Ectodermal cell (in vitro differentiated cells): ENCODE data around the gene ACCS.

Experiments used
- H3K27ac ChIP-seq: 2 replicates; pipeline ENCODE4 v1.7.0; 2013; ENCODE audit warnings: mild to moderate bottlenecking, low read depth, low read length; ENCODE audit not compliant: insufficient read depth, poor library complexity, severe bottlenecking
- H3K27me3 ChIP-seq: 2 replicates; pipeline ENCODE4 v1.7.0; 2013; ENCODE audit warnings: mild to moderate bottlenecking, low read length; ENCODE audit not compliant: insufficient read depth, control insufficient read depth, poor library complexity, severe bottlenecking
- H3K36me3 ChIP-seq: one replicate; pipeline ENCODE4 v1.7.0; 2013; ENCODE audit warnings: low read length; ENCODE audit not compliant: control insufficient read depth, insufficient read depth
- H3K4me1 ChIP-seq: one replicate; pipeline ENCODE4 v1.7.0; 2013; ENCODE audit warnings: low read length; ENCODE audit not compliant: control insufficient read depth, insufficient read depth
- H3K4me3 ChIP-seq: 2 replicates; pipeline ENCODE4 v1.7.0; 2013; ENCODE audit warnings: low read depth, low read length, control low read depth; ENCODE audit not compliant: insufficient read depth
- H3K9me3 ChIP-seq: 2 replicates; pipeline ENCODE4 v1.7.0; 2013; ENCODE audit warnings: mild to moderate bottlenecking, low read length, moderate library complexity; ENCODE audit not compliant: control insufficient read depth
- WGBS, 2 experiments: methylation state at CpG; one replicate each; pipeline ENCODE4 v1.1.7; 2013; ENCODE audit warnings: missing lambda C conversion rate in 2 of 2; 5-methylcytosine and 5-hydroxymethylcytosine counted together

Gene ACCS

DNA sequence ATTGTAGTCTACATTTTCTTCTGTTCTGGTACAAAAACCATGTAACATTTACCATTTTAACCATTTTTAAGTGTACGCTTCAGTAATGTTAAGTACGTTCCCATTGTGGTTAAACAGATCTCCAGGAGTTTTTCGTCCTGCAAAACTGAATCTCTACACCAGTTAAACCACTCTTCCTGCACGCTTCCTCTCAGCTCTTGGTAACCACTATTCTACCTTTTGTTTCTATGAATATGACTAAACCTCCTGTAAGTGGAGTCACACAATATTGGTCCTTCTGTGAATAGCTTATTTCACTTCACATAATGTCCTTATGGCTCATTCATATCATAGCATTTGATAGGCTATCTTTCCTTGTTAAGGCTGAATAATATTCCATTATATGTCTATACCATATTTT is 22.3 kb downstream of the ACCS start:
- no peak overlapping the region for H3K27ac ChIP-seq
- WGBS, 2 experiments = 91 to 94% methylated on average over 4 of the region's 4 CpGs
- H3K9me3 ChIP-seq = no peaks in the 10 kb centered on the region

DNA sequence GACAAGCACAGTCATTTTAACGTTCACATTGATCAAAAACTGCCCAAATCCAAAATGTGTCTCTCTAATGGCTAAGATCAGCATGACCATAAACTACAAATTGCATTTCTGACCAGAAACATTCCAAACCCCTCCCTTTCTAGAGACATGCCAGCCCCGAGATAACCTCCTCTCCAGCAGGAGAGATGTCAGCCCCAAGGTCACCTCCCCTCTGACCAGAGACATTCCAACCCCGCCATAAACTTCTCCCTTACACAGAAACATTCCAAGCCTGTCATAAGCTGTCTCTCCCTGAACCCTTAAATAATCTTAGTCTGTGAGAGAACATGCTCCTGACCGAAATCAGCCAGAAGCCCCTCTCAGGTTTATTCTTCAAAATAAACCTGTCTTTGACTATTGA is 22.8 kb downstream of the ACCS start:
- Histone ChIP-seq H3K4me1 (no peaks in the 10 kb centered on the region), H3K27me3 (no peaks in the 10 kb centered on the region), H3K27ac (no peak overlapping the region), H3K36me3 (no peaks in the 10 kb centered on the region), H3K9me3 (no peaks in the 10 kb centered on the region), H3K4me3 (no peak overlapping the region)
- WGBS, 2 experiments = 89 to 92% methylated on average over 4 of the region's 4 CpGs

More for the DNA sequence above, 22.3 kb downstream of the ACCS start:
- H3K36me3 ChIP-seq = no peaks in the 10 kb centered on the region
- H3K4me1 ChIP-seq = no peaks in the 10 kb centered on the region
- H3K27me3 ChIP-seq = no peaks in the 10 kb centered on the region
- no peak overlapping the region for H3K4me3 ChIP-seq

DNA sequence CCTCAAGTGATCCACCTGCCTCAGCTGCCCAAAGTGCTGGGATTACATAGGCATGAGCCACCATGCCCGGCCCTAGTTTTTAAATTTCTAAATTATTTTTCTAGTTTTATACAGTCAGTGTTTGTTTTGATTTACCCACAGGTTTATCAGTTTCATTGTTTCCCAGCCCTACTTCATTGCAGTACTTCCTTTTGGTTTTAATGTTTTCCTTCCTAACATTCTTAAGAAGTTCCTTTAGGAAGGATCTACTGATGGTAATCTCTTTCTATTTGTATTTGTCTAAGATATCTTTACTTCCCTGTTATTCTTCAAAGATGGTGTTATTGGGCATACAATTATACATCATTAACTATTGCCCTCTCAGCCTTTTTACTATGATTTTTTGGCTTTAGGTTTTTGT is 24.5 kb downstream of the ACCS start:
- Histone ChIP-seq H3K4me3 (no peak overlapping the region), H3K36me3 (no peaks in the 10 kb centered on the region), H3K27me3 (no peaks in the 10 kb centered on the region), H3K27ac (no peak overlapping the region), H3K4me1 (no peaks in the 10 kb centered on the region), H3K9me3 (no peaks in the 10 kb centered on the region)
- WGBS, 2 experiments = 89 to 100% methylated on average over 1 of the region's 1 CpG

DNA sequence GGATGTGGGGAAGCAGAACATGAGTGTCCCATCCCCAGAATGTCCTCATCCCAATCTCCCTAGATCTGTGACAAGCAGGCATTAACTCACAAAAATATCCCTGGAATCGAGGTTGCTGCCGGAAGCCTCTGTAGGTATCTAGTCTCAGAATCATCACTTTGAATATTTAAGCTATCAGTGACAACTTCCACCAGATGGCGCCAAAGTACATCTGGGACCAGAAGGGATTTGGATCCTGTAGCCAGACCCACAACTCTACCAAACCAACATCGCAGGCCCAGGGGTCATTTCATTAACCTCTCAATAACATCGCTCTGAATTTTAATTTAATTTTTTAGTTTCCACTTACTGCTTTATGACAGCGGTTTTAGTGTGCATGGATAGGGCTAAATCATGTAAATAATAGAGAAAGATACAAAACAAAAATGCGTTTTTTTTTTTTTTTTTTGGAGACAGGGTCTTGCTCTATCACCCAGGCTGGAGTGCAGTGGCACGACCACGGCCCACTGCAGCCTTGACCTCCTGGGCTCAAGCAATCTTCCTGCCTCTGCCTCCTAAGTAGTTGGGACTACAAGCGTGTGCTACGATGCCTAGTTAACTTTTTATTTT is 28.3 kb downstream of the ACCS start:
- H3K9me3 ChIP-seq = no peaks in the 10 kb centered on the region
- no peaks in the 10 kb centered on the region for H3K27me3 ChIP-seq
- no peak overlapping the region for H3K27ac ChIP-seq
- H3K36me3 ChIP-seq = no peaks in the 10 kb centered on the region
- H3K4me3 ChIP-seq = no peak overlapping the region
- no peaks in the 10 kb centered on the region for H3K4me1 ChIP-seq
- WGBS, 2 experiments = 47 to 52% methylated on average over 8 to 10 of the region's 11 CpGs

DNA sequence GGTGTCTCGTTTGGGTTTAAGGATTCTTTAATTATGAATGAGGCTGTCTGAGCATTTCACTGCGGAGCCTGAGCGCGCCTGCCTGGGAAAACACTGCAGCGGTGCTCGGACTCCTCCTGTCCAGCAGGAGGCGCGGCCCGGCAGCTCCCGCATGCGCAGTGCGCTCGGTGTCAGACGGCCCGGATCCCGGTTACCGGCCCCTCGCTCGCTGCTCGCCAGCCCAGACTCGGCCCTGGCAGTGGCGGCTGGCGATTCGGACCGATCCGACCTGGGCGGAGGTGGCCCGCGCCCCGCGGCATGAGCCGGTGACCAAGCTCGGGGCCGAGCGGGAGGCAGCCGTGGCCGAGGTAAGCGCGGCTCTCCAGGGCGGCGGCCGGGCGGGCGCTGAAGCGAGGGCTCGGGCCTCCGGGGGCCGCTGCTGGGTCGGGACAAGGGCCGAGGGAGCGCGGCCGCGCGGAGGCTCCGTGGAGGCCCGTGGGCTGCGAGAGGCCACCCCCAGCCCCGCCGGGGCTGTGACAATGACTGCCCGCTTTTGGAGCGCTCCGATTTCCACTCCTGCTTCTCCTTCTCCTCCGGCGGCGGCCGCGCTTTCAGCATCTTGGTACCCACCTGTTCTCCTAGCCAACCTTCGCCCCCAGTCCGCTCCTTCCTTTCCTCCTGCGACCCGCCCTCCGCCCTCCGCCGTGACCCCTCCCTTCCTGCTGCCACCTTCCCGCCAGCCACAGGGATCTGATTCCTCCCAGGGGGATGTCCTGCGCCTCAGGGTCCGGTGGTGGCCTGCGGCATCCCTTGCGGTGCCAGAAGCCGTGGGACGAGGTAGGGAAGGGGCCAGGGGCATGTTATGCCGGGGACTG is 29.7 kb downstream of the ACCS start, which contains the start of gene EXT2:
Gene EXT2 (plus strand): TSS at position 173 of the 854 bp plus-strand sequence. CDS start 12,035 bp downstream, outside the sequence.
- H3K9me3 ChIP-seq = no peaks in the 10 kb centered on the region
- peak within 1 kb of the TSS; percentile 66 for H3K4me3 ChIP-seq
- no peaks in the 10 kb centered on the region for H3K36me3 ChIP-seq
- H3K4me1 ChIP-seq = no peaks in the 10 kb centered on the region
- WGBS, 2 experiments = 0 to 1% methylated on average over 83 of the region's 83 CpGs
- no peak within 1 kb of the TSS for H3K27ac ChIP-seq
- H3K27me3 ChIP-seq = no peaks in the 10 kb centered on the region

DNA sequence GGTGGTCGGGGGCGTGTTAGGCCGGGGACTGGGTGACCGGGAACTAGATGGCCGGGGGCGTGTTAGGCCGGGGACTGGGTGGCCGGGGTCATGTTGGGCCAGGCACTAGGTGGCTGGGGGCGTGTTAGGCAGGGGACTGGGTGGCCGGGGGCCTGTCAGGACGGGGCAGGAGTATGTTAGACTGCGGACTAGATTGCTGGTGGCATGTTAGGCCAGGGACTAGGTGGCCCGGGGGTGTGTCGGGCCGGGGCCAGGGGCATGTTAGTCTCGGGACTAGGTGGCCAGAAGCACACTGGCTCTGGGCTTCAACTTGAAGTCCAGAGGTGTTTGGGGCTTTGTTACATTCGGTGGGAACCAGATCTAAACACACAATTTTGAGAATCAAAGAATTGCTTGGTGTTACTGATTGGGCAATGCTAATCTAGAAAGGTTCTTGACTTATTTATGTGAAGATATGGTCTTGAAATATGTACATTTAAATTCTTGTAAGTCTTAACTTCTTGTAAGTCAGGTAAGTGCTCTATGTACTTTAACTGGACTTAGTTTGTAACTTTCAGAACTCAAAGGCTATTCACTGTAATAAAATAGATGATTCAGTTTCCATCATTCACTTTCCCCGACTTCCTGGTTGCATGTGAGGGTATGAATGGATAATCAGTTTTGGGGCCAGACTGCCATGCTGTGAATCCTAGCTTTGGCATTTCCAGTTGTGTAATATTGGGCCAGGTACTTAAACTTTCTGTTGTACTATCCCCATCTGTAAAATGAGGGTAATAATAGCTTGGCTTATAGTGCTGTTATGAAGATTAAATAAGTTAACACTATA is 30.5 kb downstream of the ACCS start:
- H3K27ac ChIP-seq = no peak overlapping the region
- 21 to 25% methylated on average over 18 of the region's 18 CpGs for WGBS, 2 experiments
- H3K4me1 ChIP-seq = no peaks in the 10 kb centered on the region

DNA sequence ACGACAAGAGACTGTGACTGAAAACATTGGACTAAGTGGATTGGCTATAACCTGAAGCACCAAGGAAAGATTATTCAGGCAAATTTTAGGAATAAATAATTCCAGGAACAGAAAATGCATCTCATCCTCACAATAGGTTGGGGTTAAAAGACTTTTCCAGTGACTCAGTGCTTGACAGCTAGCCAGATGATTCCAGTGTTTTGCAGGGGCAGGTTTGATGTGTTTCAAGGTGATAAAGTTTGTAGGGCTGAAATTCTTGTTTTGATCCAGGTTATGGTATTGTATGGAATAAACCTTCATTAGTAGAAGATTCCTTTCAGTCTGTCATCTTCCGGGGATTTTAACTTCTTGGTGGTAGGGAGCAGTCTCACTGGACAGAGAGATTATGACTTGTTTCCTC is 31.8 kb downstream of the ACCS start:
- H3K9me3 ChIP-seq = no peaks in the 10 kb centered on the region
- no peaks in the 10 kb centered on the region for H3K27me3 ChIP-seq
- 99 to 100% methylated on average over 2 of the region's 2 CpGs for WGBS, 2 experiments
- no peak overlapping the region for H3K4me3 ChIP-seq
- H3K27ac ChIP-seq = no peak overlapping the region
- H3K4me1 ChIP-seq = no peaks in the 10 kb centered on the region
- H3K36me3 ChIP-seq = no peaks in the 10 kb centered on the region

More for the DNA sequence above, 30.5 kb downstream of the ACCS start:
- H3K4me3 ChIP-seq = peak overlapping the region; percentile 66
- H3K9me3 ChIP-seq = no peaks in the 10 kb centered on the region
- H3K27me3 ChIP-seq = no peaks in the 10 kb centered on the region
- no peaks in the 10 kb centered on the region for H3K36me3 ChIP-seq

DNA sequence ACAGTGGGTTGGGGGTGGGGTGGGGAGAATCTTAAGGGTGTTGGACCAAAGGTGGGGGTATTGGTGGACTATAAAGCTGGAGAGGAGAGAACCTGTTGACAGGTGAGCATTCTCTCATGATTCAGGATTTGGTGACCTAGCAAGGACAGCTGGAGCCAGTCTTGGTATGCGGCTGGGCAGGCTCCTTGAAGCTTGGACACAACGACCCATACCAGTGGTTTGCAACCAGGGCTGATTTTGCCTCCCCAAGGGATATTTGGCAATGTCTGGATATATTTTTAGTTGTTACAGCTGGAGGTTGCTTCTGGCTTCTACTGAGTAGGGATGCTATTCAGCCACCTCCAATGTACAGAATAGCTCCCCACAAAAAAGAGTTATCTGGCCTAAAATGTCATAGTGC is 35.0 kb downstream of the ACCS start:
- Histone ChIP-seq H3K9me3 (no peaks in the 10 kb centered on the region), H3K4me3 (no peak overlapping the region), H3K27ac (no peak overlapping the region), H3K4me1 (no peaks in the 10 kb centered on the region), H3K27me3 (no peaks in the 10 kb centered on the region), H3K36me3 (no peaks in the 10 kb centered on the region)
- 98 to 100% methylated on average over 2 of the region's 2 CpGs for WGBS, 2 experiments

DNA sequence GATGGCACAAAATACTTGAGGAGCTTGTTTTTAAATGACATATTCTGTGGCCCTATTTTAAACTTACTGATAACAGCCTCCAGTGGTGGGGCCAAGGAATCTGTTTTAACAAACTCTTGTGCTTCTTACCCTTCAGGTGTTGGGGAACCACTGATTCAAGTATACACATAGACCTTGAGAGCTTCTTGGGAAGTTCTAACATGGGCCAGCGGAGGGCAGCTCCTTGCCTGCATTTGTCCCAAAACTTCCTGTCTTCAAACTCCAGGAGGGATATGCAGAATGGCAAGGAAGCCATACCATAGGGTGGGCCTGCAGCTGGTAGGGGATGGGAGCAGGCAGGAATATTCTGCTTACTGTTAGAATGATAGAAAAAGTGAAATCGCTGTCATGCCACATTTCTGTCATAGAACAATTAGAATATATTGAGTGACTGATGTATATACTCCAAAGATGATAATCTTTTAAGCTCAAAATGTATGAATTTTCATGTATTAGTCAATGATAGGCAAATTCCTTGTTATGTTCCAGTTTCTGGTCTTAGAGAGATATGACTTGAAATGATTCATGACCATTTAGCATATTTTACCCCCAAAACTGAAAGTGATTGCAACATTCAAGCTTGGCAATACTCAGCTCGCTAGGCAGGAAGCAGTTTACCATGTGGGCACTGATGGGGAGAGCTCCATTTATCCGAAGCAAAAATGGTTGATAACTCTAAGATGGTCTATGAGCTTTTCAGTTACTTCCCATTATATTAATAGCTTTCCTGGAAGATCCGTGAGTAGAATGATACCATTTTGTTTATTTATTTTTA is 38.6 kb downstream of the ACCS start:
- Histone ChIP-seq H3K4me1 (no peaks in the 10 kb centered on the region), H3K27me3 (no peaks in the 10 kb centered on the region), H3K4me3 (no peak overlapping the region), H3K9me3 (no peaks in the 10 kb centered on the region), H3K36me3 (peaks cover 3% of the 10 kb centered on the region), H3K27ac (no peak overlapping the region)
- 83 to 92% methylated on average over 2 to 5 of the region's 5 CpGs for WGBS, 2 experiments
